ENCODE measurements around the gene PPM1H. TPM values are rescaled to one million over a fixed set of nuclear protein-coding genes. Genes with fewer than 3 reads are reported as not detected.

The PPM1H gene
- polyA plus RNA-seq, 1 of the 3 experiments (the other 2 are of a cell fraction): 0.13 TPM

DNA sequence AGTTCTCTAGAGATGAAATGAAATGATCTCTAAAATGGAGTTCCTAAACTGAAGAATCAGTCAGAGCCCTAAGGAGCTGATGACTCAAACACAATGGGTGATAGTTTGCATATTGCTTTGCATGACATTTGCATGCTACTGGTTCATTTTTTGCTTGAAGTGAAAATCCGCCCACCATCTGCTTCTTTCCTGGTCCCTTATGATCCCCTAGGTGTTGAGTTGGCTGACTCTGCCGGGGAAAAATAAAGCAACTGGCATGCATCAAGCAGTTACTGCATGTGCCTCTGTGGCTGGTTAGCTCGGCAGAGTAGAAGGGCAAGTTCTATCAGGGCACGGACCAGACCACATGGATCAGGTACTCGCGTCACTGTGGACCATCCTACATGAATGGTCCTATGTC lies 151.1 kb downstream of the PPM1H start (continued):
- TF ChIP-seq, protein P1, sequence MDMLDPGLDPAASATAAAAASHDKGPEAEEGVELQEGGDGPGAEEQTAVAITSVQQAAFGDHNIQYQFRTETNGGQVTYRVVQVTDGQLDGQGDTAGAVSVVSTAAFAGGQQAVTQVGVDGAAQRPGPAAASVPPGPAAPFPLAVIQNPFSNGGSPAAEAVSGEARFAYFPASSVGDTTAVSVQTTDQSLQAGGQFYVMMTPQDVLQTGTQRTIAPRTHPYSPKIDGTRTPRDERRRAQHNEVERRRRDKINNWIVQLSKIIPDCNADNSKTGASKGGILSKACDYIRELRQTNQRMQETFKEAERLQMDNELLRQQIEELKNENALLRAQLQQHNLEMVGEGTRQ (IDR thresholded peaks at IDR 0.05; ENCODE audit: borderline replicate concordance, low read depth, low read length): no peak
- TF ChIP-seq GATA2 (CRISPR knock-in tag; IDR thresholded peaks at IDR 0.05) (no peak), TEAD4 (IDR thresholded peaks at IDR 0.05; ENCODE audit: borderline replicate concordance, insufficient read depth) (no peak), MXI1 (IDR thresholded peaks at IDR 0.05; ENCODE audit: low read depth, low read length) (no peak)

GRCh38 chr12:62781136-62781880 lies 153.6 kb downstream of the PPM1H start:
- Histone ChIP-seq H3F3A (replicated peaks; ENCODE audit: insufficient read depth) (peaks cover 21% of the 10 kb centered on the region), H3K4me2 (no peak overlapping the region), H3K9me2 (no peaks in the 10 kb centered on the region), H3K27me3 (ENCODE audit: insufficient read depth) (no peaks in the 10 kb centered on the region), H3K4me3 (ENCODE audit: low read depth in 2 of 2, low read length in 1 of 2) (no peak overlapping the region), H4K20me1 (ENCODE audit: insufficient read depth) (no peaks in the 10 kb centered on the region), H3K27ac (ENCODE audit: low read depth in 2 of 2, low read length in 1 of 2) (no peak overlapping the region), H2AFZ (ENCODE audit: low read depth) (no peak overlapping the region; the same call in 1 of the 2 replicates), H3K9ac (no peak overlapping the region), H3K9me3 (no peaks in the 10 kb centered on the region), H3K4me1 (ENCODE audit: control insufficient read depth in 1 of 2, insufficient read depth in 2 of 2, low read depth in 1 of 2, low read length in 1 of 2) (peaks cover 6 to 16% of the 10 kb centered on the region in 2 experiments; a peak in 2 of 4 replicates), H3K79me2 (ENCODE audit: insufficient read depth) (no peaks in the 10 kb centered on the region), H3K36me3 (replicated peaks in 1 of 2; ENCODE audit: control insufficient read depth in 1 of 2, insufficient read depth in 2 of 2, low read length in 1 of 2) (no peaks in the 10 kb centered on the region)
- TF ChIP-seq CHD2 (IDR thresholded peaks at IDR 0.05; ENCODE audit: low read length, partially characterized antibody) (no peak), YY1 (IDR thresholded peaks at IDR 0.05; ENCODE audit: low read depth) (no peak), CTCF (IDR thresholded peaks at IDR 0.05) (no peak), TCF12 (IDR thresholded peaks at IDR 0.05) (no peak)
- TF ChIP-seq, protein P2, sequence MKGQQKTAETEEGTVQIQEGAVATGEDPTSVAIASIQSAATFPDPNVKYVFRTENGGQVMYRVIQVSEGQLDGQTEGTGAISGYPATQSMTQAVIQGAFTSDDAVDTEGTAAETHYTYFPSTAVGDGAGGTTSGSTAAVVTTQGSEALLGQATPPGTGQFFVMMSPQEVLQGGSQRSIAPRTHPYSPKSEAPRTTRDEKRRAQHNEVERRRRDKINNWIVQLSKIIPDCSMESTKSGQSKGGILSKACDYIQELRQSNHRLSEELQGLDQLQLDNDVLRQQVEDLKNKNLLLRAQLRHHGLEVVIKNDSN (IDR thresholded peaks at IDR 0.05; ENCODE audit: borderline replicate concordance, low read depth): no peak
- ChIA-PET POLR2A (no interaction called here), CTCF (interaction anchor here (0.5 to 2.7 kb wide), 4 partner anchors 13 to 346 kb away, joined by 3 to 12 read pairs (median 6); no protein-coding TSS in a partner anchor)
- WGBS (ENCODE audit: low lambda C conversion rate): 93% methylated on average over 5 of the region's 9 CpGs
- no peak for DNase-seq

DNA sequence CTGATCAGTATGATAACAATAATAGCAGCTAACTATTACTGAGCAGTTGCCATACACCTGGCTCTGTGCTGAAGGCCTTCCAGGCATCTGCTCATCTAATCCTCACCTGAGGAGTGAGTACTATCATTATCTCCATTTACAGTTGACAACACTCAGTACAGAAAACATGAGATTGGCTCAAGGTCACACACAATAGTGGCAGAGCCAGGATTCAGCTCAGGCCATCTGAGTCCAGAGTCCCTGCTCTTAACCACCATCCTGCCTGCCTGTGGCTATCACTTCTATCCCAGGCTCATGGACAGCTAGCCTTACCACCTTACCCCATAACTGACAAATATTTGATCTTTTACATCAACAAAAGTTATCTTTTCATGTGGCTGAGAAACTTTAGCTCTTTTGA lies 155.5 kb downstream of the PPM1H start:
- H4K20me1 ChIP-seq (ENCODE audit: insufficient read depth): no peaks in the 10 kb centered on the region
- CTCF ChIA-PET: interaction anchor here (0.5 to 2.7 kb wide), 2 partner anchors 197 to 344 kb away, joined by 3 to 7 read pairs; no protein-coding TSS in a partner anchor
- no peak overlapping the region for H3K9ac ChIP-seq

More for the DNA sequence above, 155.5 kb downstream of the PPM1H start:
- Histone ChIP-seq H3F3A (replicated peaks; ENCODE audit: insufficient read depth) (peaks cover 3% of the 10 kb centered on the region), H3K4me3 (ENCODE audit: low read depth in 2 of 2, low read length in 1 of 2) (no peak overlapping the region), H3K27ac (ENCODE audit: low read depth in 2 of 2, low read length in 1 of 2) (no peak overlapping the region), H3K9me2 (no peaks in the 10 kb centered on the region), H3K36me3 (replicated peaks in 1 of 2; ENCODE audit: control insufficient read depth in 1 of 2, insufficient read depth in 2 of 2, low read length in 1 of 2) (no peaks in the 10 kb centered on the region), H3K27me3 (ENCODE audit: insufficient read depth) (no peaks in the 10 kb centered on the region), H3K4me1 (ENCODE audit: control insufficient read depth in 1 of 2, insufficient read depth in 2 of 2, low read depth in 1 of 2, low read length in 1 of 2) (no peaks in the 10 kb centered on the region; a peak in 1 of 4 replicates), H3K79me2 (ENCODE audit: insufficient read depth) (no peaks in the 10 kb centered on the region), H3K9me3 (no peaks in the 10 kb centered on the region), H3K4me2 (no peak overlapping the region), H2AFZ (ENCODE audit: low read depth) (no peak overlapping the region)
- TF ChIP-seq RAD21 (IDR thresholded peaks at IDR 0.05; ENCODE audit: low read length) (no peak), ZBTB33 (IDR thresholded peaks at IDR 0.05; ENCODE audit: borderline replicate concordance, low read depth) (no peak), JUND (IDR thresholded peaks at IDR 0.05) (no peak), MEF2A (IDR thresholded peaks at IDR 0.05; ENCODE audit: borderline replicate concordance, low read depth) (no peak), SIN3A (IDR thresholded peaks at IDR 0.05; ENCODE audit: borderline replicate concordance, low read depth, low read length) (no peak), FOSL2 (IDR thresholded peaks at IDR 0.05; ENCODE audit: borderline replicate concordance, low read depth) (no peak), TCF12 (IDR thresholded peaks at IDR 0.05) (no peak), TEAD4 (IDR thresholded peaks at IDR 0.05; ENCODE audit: borderline replicate concordance, insufficient read depth) (no peak)
- TF ChIP-seq, protein P3, sequence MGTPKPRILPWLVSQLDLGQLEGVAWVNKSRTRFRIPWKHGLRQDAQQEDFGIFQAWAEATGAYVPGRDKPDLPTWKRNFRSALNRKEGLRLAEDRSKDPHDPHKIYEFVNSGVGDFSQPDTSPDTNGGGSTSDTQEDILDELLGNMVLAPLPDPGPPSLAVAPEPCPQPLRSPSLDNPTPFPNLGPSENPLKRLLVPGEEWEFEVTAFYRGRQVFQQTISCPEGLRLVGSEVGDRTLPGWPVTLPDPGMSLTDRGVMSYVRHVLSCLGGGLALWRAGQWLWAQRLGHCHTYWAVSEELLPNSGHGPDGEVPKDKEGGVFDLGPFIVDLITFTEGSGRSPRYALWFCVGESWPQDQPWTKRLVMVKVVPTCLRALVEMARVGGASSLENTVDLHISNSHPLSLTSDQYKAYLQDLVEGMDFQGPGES (IDR thresholded peaks at IDR 0.05; ENCODE audit: low read depth, low read length): no peak
- no peak for DNase-seq
- POLR2A ChIA-PET: no interaction called here
